ENCODE measurements around the gene PRDM11.
"Not testable (repeated sequence)": the region's sequence is repeated elsewhere in the genome, so short reads cannot be mapped to it uniquely, and the experiment has no call there.

PRDM11 gene

DNA sequence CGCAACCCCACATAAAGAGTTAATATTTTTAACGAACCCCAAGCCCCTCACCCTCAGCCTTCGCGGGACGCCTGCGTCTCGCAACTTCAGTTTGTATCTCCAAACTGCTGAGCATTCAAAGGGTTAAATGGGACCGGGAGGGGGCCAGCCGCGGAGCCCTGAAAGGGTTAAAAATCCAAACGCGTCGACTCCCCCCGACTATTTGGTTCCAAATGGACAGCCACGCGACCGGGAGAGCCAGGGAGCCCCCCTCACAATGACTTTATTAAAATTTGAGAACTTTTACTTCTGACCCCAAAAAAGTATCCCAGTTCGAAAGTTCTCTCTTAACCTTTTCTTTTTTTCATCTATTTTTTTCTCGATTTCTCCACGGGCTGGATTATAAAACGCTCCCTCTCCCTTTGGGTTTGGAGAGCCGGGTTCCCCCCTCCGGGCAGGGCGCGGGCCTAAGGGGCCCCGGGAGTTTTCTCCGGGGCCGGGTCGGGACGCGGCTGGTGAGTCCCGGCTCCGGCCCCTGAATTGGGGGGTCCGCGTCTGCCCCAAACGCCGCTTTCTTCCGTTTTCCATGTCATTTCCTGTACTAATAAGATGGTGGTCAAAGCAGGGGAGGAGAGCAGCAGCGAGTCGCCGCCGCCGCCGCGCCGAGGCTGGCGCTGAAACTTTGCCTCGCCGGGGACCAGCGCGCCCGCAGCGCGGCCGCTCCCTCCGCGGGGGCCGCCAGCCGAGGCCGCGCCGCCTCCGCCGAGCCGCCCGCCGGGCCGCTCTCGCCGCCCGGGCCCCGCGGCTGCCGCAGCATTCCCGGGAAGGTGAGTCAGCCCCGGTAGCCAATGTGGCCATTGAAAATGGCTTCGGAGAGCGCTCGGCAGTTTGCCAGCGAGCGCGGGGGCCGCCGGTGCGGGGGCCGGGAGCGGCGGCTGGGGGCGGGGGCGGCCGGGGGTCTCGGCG, at the start of gene PRDM11:
TSS of gene PRDM11 (plus strand) at position 568 of the 945 bp plus-strand sequence. CDS start 35,128 bp downstream, outside the sequence.
- DNase-seq (ENCODE audit: low read depth in 1 of 2, low spot score in 1 of 2) = peak in 1 of 2 donors; percentile 21

- no peak for DNase-seq (ENCODE audit: low read depth in 1 of 2, low spot score in 1 of 2)
Measured at GRCh38 chr11:45097721-45098493, 48.5 kb upstream of the PRDM11 start.

- no peak for DNase-seq (ENCODE audit: low read depth in 1 of 2, low spot score in 1 of 2)
Measured at GRCh38 chr11:45098929-45099328, 47.5 kb upstream of the PRDM11 start.

DNA sequence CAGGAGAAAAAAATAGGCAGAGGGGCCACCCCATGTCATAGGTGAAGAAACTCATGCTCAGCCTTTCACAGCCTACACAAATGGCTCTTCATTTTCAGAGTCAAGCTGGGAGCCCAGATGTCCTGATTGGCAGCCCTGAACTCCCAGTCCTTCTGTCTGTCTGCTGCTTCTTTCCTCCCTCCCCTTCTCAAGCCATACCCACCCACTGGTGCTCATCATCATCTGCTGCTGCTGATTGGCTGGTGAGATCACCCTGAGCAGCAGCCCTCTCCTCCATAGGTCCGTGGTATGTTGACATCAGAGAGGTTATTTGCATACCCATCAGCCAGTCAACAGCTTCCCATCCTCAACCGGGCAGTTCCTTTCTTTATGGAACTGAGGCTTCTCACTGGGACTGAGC, 46.1 kb upstream of the PRDM11 start:
- no peak for DNase-seq (ENCODE audit: low read depth in 1 of 2, low spot score in 1 of 2)

DNA sequence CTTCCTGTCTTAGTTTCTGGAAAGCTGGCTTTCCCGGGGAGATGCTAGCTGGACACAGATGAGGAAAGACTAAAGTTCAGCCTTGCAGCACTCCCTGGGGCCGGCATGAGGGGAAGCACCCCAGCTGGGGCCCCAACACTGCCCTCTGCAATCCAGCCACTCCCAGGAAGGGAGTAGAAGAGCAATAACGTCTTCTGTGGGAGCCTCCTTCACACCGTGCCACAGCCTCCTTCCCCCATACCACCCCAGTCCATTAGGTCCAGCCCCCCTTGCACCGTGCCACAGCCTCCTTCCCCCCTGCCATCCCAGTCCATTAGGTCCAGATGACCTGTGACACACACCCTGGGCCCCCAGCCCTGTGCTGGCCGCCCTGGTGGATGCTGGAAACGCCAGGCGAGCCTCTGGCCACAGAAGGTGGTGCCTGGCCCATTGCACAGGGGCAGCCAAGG, 44.1 kb upstream of the PRDM11 start:
- no peak for DNase-seq (ENCODE audit: low read depth in 1 of 2, low spot score in 1 of 2)

- peak; percentile 41 to 45 for DNase-seq (ENCODE audit: low read depth in 1 of 2, low spot score in 1 of 2)
Measured at GRCh38 chr11:45102810-45103621, 43.4 kb upstream of the PRDM11 start.

DNA sequence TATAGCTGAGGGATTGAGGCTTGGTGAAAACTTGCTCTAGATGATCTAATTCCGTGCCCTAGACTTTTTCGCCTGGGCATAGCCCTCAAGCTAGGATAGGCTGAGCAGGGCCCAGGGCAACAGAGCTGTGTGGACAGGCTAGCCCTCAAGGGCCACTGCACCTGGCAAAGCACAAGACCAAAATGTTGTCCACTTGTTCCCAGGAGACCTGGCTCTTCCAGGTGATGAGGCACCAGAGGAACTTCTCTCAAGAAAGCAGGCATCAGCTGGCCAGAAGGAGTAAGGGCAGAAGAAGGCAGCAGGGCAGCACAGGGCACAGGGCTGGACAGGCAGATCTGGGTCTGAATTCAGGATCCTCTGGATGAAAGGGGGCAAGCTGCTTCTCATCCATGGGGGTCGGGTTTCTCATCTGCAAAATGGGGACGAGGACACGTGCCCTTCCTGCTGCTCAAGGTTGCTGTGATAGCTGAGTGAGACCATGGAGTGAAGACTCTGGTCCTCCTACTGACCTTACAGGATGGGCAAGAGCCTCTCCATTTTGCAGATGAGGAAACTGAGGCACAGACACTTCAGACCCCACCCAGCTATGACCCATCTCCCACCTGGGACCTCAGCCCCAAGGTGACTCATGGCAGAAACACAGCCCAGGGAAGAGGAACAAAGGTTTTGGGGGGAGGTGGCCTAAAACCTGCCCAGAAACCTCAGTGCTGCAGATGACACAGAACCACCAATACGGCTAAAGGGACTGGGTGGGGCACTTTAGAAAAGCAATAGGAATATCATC, 42.2 kb upstream of the PRDM11 start:
- DNase-seq (ENCODE audit: low read depth in 1 of 2, low spot score in 1 of 2) = no peak

DNA sequence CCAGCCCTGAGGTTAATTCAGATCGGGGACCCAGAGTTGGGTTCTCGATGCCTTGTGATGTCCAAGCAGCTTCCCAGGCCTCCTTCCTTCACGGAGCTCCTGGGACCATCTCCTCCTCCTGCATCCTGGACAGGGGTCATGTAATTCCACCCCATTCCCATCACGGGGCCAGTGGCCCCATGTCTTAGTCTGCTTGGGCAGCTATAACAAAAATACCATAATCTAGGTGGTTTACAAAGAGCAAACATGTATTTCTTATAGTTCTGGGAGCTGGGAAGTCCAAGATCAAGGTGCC, 41.7 kb upstream of the PRDM11 start:
- DNase-seq (ENCODE audit: low read depth in 1 of 2, low spot score in 1 of 2) = no peak

- peak; percentile 39 to 41 for DNase-seq (ENCODE audit: low read depth in 1 of 2, low spot score in 1 of 2)
Measured at GRCh38 chr11:45105233-45105983, 41.0 kb upstream of the PRDM11 start.

DNA sequence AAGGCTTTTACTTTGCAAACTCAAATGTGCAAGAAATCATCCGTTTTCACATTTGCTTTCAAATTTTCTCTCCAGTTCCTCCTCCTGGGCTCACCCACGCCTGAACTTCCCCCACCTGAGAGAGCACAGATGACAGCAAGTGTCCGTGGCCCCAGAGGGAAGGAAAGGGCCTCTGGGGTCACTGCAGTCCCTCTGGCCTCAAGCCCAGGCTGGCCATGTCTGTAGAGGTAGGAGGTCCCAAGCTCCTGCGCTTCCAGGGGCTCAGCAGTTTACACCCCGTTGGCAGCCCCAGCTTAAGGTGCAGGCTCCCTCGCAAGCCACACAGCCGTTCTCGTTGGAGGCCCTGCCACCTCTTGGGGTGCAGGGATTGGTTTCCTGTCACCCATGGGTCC, 40.5 kb upstream of the PRDM11 start:
- no peak for DNase-seq (ENCODE audit: low read depth in 1 of 2, low spot score in 1 of 2)

GRCh38 chr11:45106440-45106839, 40.0 kb upstream of the PRDM11 start:
- DNase-seq (ENCODE audit: low read depth in 1 of 2, low spot score in 1 of 2) = no peak

GRCh38 chr11:45107029-45107428, 39.4 kb upstream of the PRDM11 start:
- DNase-seq (ENCODE audit: low read depth in 1 of 2, low spot score in 1 of 2) = no peak

DNA sequence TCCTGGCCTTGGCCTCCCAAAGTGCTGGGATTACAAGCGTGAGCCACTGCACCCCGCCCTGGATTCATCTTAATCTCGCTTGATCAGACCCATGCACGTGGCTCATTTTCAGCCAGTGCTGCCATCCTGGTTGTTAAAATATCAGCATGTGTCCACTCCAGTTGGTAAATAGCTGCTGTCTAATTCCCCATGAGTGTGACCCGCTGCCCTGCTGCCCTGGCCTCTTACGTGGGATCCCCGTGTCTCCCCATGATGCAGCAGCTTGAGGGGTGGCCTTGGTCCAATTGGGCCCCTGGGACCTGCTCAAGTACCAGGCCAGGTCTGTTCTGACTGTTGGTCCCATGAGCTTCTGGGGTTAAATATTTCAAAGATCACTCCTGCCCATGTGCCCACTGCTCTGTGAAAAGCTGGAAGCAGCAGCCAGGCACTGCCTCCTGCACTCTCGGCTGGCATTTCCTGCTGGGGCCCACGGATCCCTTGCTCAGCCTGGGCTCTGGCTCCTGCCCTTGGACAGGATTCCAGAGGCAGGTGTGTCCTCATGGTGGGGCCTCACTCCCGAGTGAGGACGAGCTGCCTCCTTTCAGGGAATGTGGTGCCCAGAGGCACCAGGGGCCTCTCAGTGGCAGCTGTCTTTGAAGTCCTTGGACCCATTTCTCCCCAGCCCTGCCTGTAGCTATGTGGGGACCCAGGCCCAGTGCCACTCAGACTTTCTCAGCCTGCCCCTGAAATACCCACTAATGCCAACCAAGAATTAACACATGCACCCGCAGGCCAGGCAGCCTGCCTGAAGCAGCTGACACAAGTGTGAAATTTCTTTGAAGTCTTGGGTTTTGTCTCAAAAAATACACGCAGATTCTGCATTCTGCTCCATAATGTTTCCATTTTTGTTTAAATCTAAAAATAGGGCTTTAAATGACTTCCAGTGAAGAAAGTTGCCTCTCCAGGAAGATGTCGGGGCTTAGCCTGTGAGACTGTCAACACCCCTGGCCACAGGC, 38.1 kb upstream of the PRDM11 start:
- no peak for DNase-seq (ENCODE audit: low read depth in 1 of 2, low spot score in 1 of 2)

DNA sequence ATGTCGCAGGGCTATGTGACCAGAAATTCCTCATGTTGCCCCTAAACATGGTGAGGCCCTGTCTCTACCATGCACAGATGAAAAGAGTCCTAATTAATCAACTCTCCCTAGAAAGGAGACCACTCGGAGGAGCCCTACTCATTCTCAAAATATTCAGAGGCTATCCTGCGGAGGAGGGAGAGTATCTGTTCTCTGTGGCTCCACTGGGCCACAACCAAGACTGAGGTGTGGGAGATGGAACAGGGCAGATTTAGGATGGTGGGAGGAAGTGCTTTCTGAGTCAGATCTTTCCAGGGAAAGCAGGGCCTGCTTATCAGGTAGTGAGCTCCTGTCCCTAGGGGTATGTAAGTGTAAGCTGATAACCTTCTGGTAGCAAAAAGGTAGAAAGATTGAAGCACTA, 37.0 kb upstream of the PRDM11 start:
- DNase-seq (ENCODE audit: low read depth in 1 of 2, low spot score in 1 of 2) = no peak

DNA sequence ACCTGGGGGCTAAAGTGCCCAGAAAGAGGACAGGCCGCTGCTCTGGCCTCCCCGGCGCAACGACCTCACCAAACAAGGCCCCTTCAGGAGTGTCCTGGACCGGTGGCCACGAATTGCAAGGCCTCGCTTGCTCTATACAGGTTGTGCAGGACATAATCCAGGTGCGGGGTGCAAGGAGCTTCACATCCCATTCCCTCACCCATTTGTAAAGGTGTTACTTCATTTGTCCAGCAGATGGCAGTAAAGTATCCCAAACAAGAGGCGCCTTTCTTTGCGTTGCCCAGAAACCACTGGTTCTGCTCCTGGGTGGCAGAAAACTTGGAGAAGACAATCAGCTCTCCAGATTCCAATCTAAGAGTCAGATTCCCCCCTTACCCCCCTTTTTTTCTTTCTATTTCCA, 35.9 kb upstream of the PRDM11 start:
- no peak for DNase-seq (ENCODE audit: low read depth in 1 of 2, low spot score in 1 of 2)

DNA sequence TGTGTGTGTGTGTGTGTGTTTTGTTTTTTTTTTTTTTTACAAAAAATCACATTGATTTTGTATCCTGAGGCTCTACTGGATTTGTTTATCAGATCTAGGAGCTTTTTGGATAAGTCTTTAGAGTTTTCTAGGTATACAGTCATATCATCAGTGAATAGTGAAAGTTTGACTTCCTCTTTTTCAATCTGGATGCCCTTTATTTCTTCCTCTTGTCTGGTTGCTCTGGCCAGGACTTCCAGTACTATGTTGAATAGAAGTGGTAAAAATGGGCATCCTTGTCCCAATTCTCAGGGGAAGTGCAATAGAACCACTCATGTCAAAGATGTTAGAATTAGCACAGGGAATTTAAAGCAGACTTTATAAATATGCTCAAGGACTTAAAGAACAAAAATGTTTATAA, 32.6 kb upstream of the PRDM11 start:
- DNase-seq (ENCODE audit: low read depth in 1 of 2, low spot score in 1 of 2) = no peak

GRCh38 chr11:45127836-45128235, 18.6 kb upstream of the PRDM11 start:
- not testable (repeated sequence) for DNase-seq (ENCODE audit: low read depth in 1 of 2, low spot score in 1 of 2)

DNA sequence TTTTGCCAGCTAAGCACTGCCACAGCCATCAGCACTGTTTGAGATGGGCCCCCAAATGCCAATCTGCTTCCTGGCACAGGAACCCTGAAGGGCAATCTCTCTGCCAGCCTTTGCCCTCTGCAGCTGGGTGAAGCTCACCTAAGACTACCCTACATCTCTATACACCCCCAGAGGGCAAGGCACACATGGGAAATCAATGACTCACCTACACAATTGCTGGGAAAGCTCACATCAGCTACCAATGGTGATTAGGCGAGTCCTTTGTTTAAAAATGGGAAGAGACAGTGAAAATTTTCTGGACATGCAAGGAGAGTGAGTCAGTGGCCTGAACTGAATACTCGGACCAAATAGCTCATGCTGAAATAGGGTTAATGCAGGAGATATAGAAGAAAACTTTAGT, 12.6 kb upstream of the PRDM11 start:
- no peak for DNase-seq (ENCODE audit: low read depth in 1 of 2, low spot score in 1 of 2)

DNA sequence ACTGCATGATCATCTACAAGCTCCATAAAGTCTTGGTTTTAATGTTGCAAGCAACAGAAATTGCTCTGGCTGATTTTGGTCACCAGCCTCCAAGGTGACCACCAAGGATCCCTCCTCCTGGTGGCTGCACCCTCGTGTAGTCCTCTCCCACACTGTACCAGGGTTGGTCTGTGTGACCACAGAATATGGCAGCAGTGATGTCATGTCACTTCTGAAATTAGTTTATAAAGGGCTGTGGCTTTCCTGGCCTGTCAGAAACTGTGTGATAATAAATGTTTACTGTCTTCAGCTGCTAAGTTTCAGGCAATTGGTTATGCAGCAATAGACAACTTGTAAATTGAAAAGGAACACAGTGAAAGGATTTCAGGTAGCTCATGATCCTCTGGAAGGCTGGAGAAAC, 5.3 kb upstream of the PRDM11 start:
- DNase-seq (ENCODE audit: low read depth in 1 of 2, low spot score in 1 of 2) = no peak

All from activated T-helper 1 cell treated with anti-CD3 and anti-CD28 coated beads, Interleukin-2, amount 50 U/mL, for 16 hours (primary cell).